SK-N-SH (cell line): ENCODE measurements around the gene HDAC4.

Source experiments
- CTCF ChIP-seq: fragments of 200-600 bp; sonication (generic); IDR thresholded peaks from 2 replicates; pipeline ENCODE4 v1.6.1; 2017; ENCODE audit warnings: antibody characterized with exemption, mild to moderate bottlenecking, moderate library complexity
- EP300 ChIP-seq, 2 experiments: IDR thresholded peaks; 2 replicates each; pipeline versions ENCODE4 v1.4.0 to v1.6.1; 2012; ENCODE audit warnings: borderline replicate concordance in 1 of 2, low read depth in 1 of 2, low read length in 1 of 2
- YY1 ChIP-seq: IDR thresholded peaks from 2 replicates; pipeline ENCODE4 v1.4.0; 2012; ENCODE audit warnings: low read depth, mild to moderate bottlenecking

DNA sequence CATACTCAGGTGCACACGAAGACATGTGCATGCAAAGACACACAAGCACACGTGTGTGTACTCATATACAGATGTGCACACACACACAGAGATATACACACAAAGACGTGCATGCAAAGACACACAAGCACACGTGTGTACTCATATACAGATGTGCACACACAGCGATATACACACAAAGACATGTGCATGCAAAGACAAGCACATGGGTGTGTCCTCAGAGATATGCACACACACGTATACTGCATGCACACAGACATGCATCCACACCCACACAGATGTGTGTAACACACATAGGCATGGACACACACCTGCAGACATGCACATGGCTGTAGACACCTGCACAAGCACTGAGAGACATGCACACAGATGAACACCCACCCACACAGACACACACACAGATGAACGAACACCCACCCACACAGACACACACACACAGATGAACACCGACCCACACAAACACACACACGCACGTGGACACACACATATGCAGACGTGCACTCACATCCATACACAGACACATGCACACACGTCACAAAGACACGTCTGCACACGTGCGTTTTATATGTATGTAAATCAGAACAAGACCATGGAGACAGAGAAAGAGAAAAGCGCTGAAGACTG, 321.0 kb downstream of the HDAC4 start:
- TF ChIP-seq YY1 (no peak), EP300 (IDR thresholded peaks at IDR 0.05; ENCODE audit: borderline replicate concordance in 1 of 2, low read depth in 1 of 2, low read length in 1 of 2) (no peak), CTCF (no peak)
